Panc1 (cell line): ENCODE data around the gene LANCL2.

ENCODE experiments used
- TF ChIP-seq, protein P1 (sequence below): fragments of 450-650 bp; IDR thresholded peaks from 2 replicates; pipeline ENCODE4 v1.5.1; 2017; ENCODE audit warnings: mild to moderate bottlenecking
- TF ChIP-seq, protein P2 (sequence below), 2 experiments: IDR thresholded peaks; 2 replicates each; pipeline ENCODE4 v1.6.1; 2011 to 2012; ENCODE audit warnings: low read depth in 2 of 2, control low read depth in 1 of 2, low read length in 1 of 2, mild to moderate bottlenecking in 1 of 2, moderate library complexity in 1 of 2; ENCODE audit not compliant: insufficient read depth in 1 of 2

DNA sequence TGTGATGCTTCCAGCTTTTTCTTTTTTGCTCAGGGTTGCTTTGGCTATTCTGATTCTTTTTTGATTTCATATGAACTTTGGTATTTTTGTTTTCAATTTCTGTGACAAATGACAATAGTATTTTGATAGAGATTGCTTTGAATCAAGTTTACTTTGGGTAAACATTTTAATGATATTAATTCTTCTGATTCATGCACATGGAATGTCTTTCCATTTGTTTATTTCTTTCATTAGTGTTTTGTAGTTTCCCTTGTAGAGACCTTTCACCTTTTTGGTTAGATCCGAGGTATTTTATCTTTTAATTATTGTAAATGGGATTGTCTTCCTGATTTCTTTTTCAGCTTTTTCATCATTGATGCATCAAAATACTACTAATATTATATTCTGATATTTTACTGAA lies 93.2 kb downstream of the LANCL2 start:
- TF ChIP-seq, protein P1, sequence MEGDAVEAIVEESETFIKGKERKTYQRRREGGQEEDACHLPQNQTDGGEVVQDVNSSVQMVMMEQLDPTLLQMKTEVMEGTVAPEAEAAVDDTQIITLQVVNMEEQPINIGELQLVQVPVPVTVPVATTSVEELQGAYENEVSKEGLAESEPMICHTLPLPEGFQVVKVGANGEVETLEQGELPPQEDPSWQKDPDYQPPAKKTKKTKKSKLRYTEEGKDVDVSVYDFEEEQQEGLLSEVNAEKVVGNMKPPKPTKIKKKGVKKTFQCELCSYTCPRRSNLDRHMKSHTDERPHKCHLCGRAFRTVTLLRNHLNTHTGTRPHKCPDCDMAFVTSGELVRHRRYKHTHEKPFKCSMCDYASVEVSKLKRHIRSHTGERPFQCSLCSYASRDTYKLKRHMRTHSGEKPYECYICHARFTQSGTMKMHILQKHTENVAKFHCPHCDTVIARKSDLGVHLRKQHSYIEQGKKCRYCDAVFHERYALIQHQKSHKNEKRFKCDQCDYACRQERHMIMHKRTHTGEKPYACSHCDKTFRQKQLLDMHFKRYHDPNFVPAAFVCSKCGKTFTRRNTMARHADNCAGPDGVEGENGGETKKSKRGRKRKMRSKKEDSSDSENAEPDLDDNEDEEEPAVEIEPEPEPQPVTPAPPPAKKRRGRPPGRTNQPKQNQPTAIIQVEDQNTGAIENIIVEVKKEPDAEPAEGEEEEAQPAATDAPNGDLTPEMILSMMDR = no peak
- TF ChIP-seq, protein P2, sequence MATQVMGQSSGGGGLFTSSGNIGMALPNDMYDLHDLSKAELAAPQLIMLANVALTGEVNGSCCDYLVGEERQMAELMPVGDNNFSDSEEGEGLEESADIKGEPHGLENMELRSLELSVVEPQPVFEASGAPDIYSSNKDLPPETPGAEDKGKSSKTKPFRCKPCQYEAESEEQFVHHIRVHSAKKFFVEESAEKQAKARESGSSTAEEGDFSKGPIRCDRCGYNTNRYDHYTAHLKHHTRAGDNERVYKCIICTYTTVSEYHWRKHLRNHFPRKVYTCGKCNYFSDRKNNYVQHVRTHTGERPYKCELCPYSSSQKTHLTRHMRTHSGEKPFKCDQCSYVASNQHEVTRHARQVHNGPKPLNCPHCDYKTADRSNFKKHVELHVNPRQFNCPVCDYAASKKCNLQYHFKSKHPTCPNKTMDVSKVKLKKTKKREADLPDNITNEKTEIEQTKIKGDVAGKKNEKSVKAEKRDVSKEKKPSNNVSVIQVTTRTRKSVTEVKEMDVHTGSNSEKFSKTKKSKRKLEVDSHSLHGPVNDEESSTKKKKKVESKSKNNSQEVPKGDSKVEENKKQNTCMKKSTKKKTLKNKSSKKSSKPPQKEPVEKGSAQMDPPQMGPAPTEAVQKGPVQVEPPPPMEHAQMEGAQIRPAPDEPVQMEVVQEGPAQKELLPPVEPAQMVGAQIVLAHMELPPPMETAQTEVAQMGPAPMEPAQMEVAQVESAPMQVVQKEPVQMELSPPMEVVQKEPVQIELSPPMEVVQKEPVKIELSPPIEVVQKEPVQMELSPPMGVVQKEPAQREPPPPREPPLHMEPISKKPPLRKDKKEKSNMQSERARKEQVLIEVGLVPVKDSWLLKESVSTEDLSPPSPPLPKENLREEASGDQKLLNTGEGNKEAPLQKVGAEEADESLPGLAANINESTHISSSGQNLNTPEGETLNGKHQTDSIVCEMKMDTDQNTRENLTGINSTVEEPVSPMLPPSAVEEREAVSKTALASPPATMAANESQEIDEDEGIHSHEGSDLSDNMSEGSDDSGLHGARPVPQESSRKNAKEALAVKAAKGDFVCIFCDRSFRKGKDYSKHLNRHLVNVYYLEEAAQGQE (IDR thresholded peaks at IDR 0.05; ENCODE audit: insufficient read depth in 1 of 2, low read depth in 2 of 2, low read length in 1 of 2) = no peak
